Ascending aorta (tissue), 2 donors: ENCODE measurements around the gene CRACR2B. TPM values are rescaled to one million over a fixed set of nuclear protein-coding genes. Genes with fewer than 3 reads are reported as not detected.

Experiments
- DNase-seq, 2 donors: peaks; one replicate each; pipeline ENCODE4 v3.0.0-alpha.2; 2019; ENCODE audit warnings: low spot score in 2 of 2
- H3K27ac ChIP-seq, 2 donors: fragments of 200-600 bp; sonication (generic); one replicate each; pipeline ENCODE4 v1.5.1; 2016 to 2017; ENCODE audit warnings: mild to moderate bottlenecking in 1 of 2
- H3K27me3 ChIP-seq: fragments of 200-600 bp; sonication (generic); one replicate; pipeline ENCODE4 v1.5.1; 2017
- H3K36me3 ChIP-seq, 2 donors: fragments of 200-600 bp; sonication (generic); one replicate each; pipeline ENCODE4 v1.5.1; 2016
- H3K4me1 ChIP-seq, 2 donors: fragments of 200-600 bp; sonication (generic); one replicate each; pipeline ENCODE4 v1.5.1; 2016 to 2017; ENCODE audit warnings: mild to moderate bottlenecking in 1 of 2
- H3K4me3 ChIP-seq, 2 donors: fragments of 200-600 bp; sonication (generic); one replicate each; pipeline ENCODE4 v1.5.1; 2016 to 2017; ENCODE audit warnings: mild to moderate bottlenecking in 1 of 2
- H3K9me3 ChIP-seq, 2 donors: fragments of 200-600 bp; sonication (generic); one replicate each; pipeline ENCODE4 v1.5.1; 2016
- CTCF ChIP-seq, 3 experiments: fragments of 200-600 bp in 2 of 3; fragments of 450-650 bp in 1 of 3; sonication (generic) in 2 of 3; IDR thresholded peaks; one replicate each; pipeline ENCODE4 v1.5.1; 2016 to 2019; ENCODE audit warnings: antibody characterized with exemption in 3 of 3, mild to moderate bottlenecking in 1 of 3, moderate library complexity in 1 of 3
- intact Hi-C: fragments of 100-400 bp; cut with DNase I; formaldehyde crosslinking; loops from one replicate; pipeline ENCODE4 v1.15.1; 2023
- total RNA-seq: library from RNA; depleted of rRNA; stranded (reverse); fragments of >200 nt; gene quantifications from one replicate; pipeline ENCODE4 v1.1.0, GENCODE V29; 2016

Gene CRACR2B
- total RNA-seq, 1 donor from 2014 or later, result 20.5 TPM

- Histone ChIP-seq H3K4me1 (peaks cover 26 to 37% of the 10 kb centered on the region in 2 donors), H3K27ac (no peak overlapping the region), H3K4me3 (peak overlapping the region; percentile 55 to 71), H3K27me3 (no peaks in the 10 kb centered on the region), H3K36me3 (no peaks in the 10 kb centered on the region), H3K9me3 (no peaks in the 10 kb centered on the region)
- no peak for TF ChIP-seq CTCF (IDR thresholded peaks at IDR 0.05)
- intact Hi-C loops, result loop anchor here (5.0 to 10.0 kb wide), 4 partner anchors 63 to 916 kb away; partner anchors contain the start of genes AP2A2, CHID1 and CTSD
- no peak for DNase-seq
Measured at GRCh38 chr11:849104-849824, 21.5 kb downstream of the CRACR2B start.

DNA sequence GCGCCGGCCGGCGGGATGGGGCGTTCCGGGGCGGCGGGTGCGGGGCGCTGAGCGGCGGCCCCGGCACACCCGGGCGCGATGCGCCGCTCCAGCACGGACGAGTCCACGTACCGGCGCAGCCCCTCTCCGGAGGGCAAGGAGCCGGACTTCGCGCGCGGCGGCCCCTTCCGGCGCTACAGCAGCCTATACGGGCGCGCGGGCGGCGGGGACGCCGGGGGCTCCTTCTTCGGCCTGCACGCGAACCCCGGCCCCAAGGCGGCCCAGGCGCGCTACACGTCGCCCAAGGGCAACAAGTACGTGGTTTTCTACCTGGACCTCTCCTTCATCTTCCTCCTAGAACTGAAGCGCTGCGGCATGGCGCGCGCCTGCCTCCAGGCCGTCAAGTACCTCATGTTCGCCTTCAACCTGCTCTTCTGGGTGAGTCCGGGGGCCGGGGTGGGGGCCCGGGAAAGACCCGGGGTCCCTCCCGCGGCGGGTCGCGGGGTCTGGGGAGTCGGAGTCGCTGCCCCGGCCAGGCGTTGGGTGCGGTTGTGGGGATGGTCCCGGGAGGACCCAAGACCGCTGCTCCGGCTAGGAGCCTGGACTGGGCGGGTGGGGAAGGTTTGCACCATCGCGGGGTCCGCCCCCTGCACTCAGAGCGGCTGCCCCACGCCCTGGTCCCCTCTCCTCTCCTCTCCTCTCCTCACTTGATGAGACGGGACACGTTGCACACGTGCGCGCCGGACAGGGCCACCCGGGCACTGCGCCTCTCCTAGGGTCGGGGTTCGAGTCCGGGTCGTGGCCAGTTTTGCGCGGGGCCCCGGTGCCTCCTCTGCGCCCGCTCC is 22.4 kb downstream of the CRACR2B start:
- no peak overlapping the region for H3K27ac ChIP-seq
- H3K4me3 ChIP-seq, result peak overlapping the region; percentile 55 to 71
- H3K27me3 ChIP-seq, result no peaks in the 10 kb centered on the region
- H3K9me3 ChIP-seq, result no peaks in the 10 kb centered on the region
- intact Hi-C loops, result loop anchor here (5.0 to 10.0 kb wide), 4 partner anchors 62 to 915 kb away; partner anchors contain the start of genes AP2A2, CHID1 and CTSD
- peaks cover 20 to 31% of the 10 kb centered on the region in 2 donors for H3K4me1 ChIP-seq
- TF ChIP-seq CTCF (IDR thresholded peaks at IDR 0.05), result no peak
- no peak for DNase-seq
- no peaks in the 10 kb centered on the region for H3K36me3 ChIP-seq

- Histone ChIP-seq H3K4me1 (peaks cover 12 to 22% of the 10 kb centered on the region in 2 donors), H3K9me3 (no peaks in the 10 kb centered on the region), H3K36me3 (no peaks in the 10 kb centered on the region), H3K27ac (no peak overlapping the region), H3K4me3 (peak overlapping the region in 1 of 2 donors; percentile 71), H3K27me3 (no peaks in the 10 kb centered on the region)
- no peak for DNase-seq
- intact Hi-C loops, result no loop called here
- no peak for TF ChIP-seq CTCF (IDR thresholded peaks at IDR 0.05)
Measured at GRCh38 chr11:850775-851763, 23.4 kb downstream of the CRACR2B start.

GRCh38 chr11:852762-853161 is 25.0 kb downstream of the CRACR2B start:
- Histone ChIP-seq H3K9me3 (no peaks in the 10 kb centered on the region), H3K27ac (peak overlapping the region in 1 of 2 donors; percentile 9), H3K27me3 (no peaks in the 10 kb centered on the region), H3K4me3 (no peak overlapping the region), H3K36me3 (no peaks in the 10 kb centered on the region), H3K4me1 (peaks cover 12 to 18% of the 10 kb centered on the region in 2 donors)
- DNase-seq, result no peak
- no peak for TF ChIP-seq CTCF (IDR thresholded peaks at IDR 0.05)
- intact Hi-C loops, result no loop called here
